WI38 (cell line): ENCODE results near the gene ANKRD1.

ENCODE experiments used
- H3K4me3 ChIP-seq: 2 replicates; pipeline ENCODE4 v1.5.1; 2011; ENCODE audit warnings: low read depth, mild to moderate bottlenecking, control low read depth, low read length
- CTCF ChIP-seq: IDR thresholded peaks from 2 replicates; pipeline ENCODE4 v1.5.1; 2012; ENCODE audit warnings: low read depth, mild to moderate bottlenecking, control low read depth, low read length

The ANKRD1 gene

GRCh38 chr10:90916392-90917237 lies 4.3 kb downstream of the ANKRD1 start:
- TF ChIP-seq CTCF, result no peak
- H3K4me3 ChIP-seq, result no peak overlapping the region

GRCh38 chr10:90915766-90916075 lies 5.2 kb downstream of the ANKRD1 start:
- TF ChIP-seq CTCF, result no peak
- no peak overlapping the region for H3K4me3 ChIP-seq

GRCh38 chr10:90914992-90915765 lies 5.7 kb downstream of the ANKRD1 start:
- no peak overlapping the region for H3K4me3 ChIP-seq
- no peak for TF ChIP-seq CTCF

GRCh38 chr10:90913774-90914420 lies 7.0 kb downstream of the ANKRD1 start:
- TF ChIP-seq CTCF, result no peak
- H3K4me3 ChIP-seq, result no peak overlapping the region

GRCh38 chr10:90912854-90913479 lies 7.9 kb downstream of the ANKRD1 start:
- TF ChIP-seq CTCF, result no peak
- no peak overlapping the region for H3K4me3 ChIP-seq

- TF ChIP-seq CTCF, result no peak
- no peak overlapping the region for H3K4me3 ChIP-seq
Observed at GRCh38 chr10:90912174-90912573, 8.7 kb downstream of the ANKRD1 start.
